Measurements from ENCODE around the gene ABHD18.
"Not testable (repeated sequence)": the region's sequence is repeated elsewhere in the genome, so short reads cannot be mapped to it uniquely, and the experiment has no call there.

Gene ABHD18

GRCh38 chr4:127967141-127967775, 2.1 kb downstream of the ABHD18 start:
- Histone ChIP-seq H3K36me3 (ENCODE audit: insufficient read depth, low read length) (no peaks in the 10 kb centered on the region), H3K9me3 (ENCODE audit: control insufficient read depth, insufficient read depth, low read length) (no peaks in the 10 kb centered on the region), H3K9ac (ENCODE audit: low read depth, low read length) (no peak overlapping the region), H3K4me1 (ENCODE audit: insufficient read depth, low read length) (peaks cover 10% of the 10 kb centered on the region; the same call in 1 of the 2 replicates)

DNA sequence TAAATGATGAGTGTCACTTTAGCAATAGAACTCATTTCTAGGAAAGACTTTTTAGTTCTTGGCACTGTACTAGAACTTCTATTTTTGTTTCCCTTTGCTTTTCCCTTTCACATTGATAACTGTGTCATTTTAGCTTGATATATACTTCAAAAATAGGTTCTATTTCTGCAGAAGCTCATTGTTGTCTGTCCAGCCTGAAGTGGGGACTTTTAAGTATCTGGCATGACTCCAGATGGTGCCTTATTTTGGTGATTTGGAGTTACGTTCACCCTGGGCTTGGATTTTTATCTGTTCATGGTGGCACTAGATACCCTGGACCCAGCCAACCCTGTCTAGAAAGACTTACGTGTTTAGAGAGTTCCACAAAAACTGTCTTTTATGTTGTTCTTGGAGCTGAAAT, 3.4 kb downstream of the ABHD18 start:
- no peaks in the 10 kb centered on the region for H3K9me3 ChIP-seq (ENCODE audit: control insufficient read depth, insufficient read depth, low read length)
- peaks cover 10% of the 10 kb centered on the region; the same call in 1 of the 2 replicates for H3K4me1 ChIP-seq (ENCODE audit: insufficient read depth, low read length)
- peaks cover 3% of the 10 kb centered on the region; the same call in 1 of the 2 replicates for H3K36me3 ChIP-seq (ENCODE audit: insufficient read depth, low read length)
- H3K9ac ChIP-seq (ENCODE audit: low read depth, low read length) = no peak overlapping the region

- not testable (repeated sequence) for H3K36me3 ChIP-seq (ENCODE audit: insufficient read depth, low read length); H3K4me1 ChIP-seq (ENCODE audit: insufficient read depth, low read length); H3K9me3 ChIP-seq (ENCODE audit: control insufficient read depth, insufficient read depth, low read length); H3K9ac ChIP-seq (ENCODE audit: low read depth, low read length)
These were observed 5.7 kb downstream of the ABHD18 start for GRCh38 chr4:127970925-127971324.

DNA sequence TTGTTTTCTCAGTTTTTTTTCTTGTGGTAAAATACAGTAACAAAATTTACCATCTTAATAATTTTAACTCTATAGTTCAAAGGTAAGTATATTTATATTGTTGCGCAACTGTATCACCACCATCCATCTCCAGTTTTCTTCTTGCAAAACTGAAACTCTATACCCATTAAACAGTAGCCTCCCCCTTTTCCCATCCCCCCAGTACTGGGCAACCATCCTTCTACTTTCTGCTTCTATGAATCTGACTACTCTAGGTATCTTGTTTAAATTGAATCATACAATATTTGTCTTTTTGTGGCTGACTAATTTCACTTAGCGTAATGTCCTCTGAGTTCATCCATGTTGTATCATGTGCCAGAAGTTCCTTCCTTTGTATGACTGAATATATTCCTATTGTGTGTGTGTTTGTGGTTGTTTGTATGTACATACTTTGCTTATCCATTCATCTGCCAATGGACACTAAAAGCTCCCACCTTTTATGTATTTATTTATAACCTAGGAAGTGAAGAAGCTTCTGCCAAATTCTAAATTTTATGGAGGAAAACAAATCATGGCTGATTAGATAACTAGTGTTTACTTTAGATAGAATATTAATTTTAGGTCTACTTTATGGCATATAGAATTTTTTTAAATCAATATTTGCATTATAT, 10.0 kb downstream of the ABHD18 start:
- Histone ChIP-seq H3K36me3 (ENCODE audit: insufficient read depth, low read length) (peaks cover 4% of the 10 kb centered on the region; the same call in 1 of the 2 replicates), H3K9ac (ENCODE audit: low read depth, low read length) (no peak overlapping the region), H3K9me3 (ENCODE audit: control insufficient read depth, insufficient read depth, low read length) (no peaks in the 10 kb centered on the region), H3K4me1 (ENCODE audit: insufficient read depth, low read length) (peaks cover 6% of the 10 kb centered on the region; the same call in 1 of the 2 replicates)

DNA sequence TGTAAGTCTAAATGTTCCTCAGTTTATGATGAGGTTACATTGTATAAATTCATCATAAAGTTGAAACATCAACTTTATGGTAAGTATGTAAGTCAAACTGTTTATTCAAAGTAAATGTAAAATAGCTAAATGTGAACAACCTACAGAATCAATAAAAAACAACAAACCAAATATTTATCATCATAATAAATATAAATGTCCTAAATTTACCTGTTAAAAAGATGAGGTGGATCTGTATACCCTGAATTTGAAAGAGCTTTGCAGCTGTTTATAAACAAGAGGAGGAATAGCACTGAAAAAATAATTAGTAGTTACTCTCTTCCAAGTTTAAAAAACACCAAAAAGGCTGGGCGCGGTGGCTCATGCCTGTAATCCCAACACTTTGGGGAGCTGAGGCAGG, 13.7 kb downstream of the ABHD18 start:
- no peaks in the 10 kb centered on the region for H3K36me3 ChIP-seq (ENCODE audit: insufficient read depth, low read length)
- no peaks in the 10 kb centered on the region for H3K9me3 ChIP-seq (ENCODE audit: control insufficient read depth, insufficient read depth, low read length)
- H3K9ac ChIP-seq (ENCODE audit: low read depth, low read length) = no peak overlapping the region
- H3K4me1 ChIP-seq (ENCODE audit: insufficient read depth, low read length) = no peaks in the 10 kb centered on the region

DNA sequence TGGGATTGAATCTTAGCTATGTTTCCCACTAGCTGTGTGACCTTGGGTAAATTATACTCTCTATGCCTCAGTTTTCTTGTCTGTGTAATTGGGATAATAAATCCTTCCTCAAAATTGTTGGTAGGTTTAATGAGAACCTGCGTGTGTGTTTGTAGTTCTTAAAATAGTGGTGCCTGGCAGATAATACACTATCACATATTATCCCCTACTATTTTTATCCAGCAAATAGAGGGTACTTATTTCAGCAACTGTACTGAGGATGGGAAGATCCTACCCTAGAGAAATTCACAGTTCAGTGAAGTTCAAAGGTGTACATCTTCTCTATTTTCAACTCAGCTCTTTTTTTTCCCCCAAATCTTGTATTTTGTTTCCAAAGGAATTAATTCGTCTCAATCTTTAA, 17.2 kb downstream of the ABHD18 start:
- no peaks in the 10 kb centered on the region for H3K9me3 ChIP-seq (ENCODE audit: control insufficient read depth, insufficient read depth, low read length)
- no peaks in the 10 kb centered on the region for H3K36me3 ChIP-seq (ENCODE audit: insufficient read depth, low read length)
- H3K4me1 ChIP-seq (ENCODE audit: insufficient read depth, low read length) = no peaks in the 10 kb centered on the region
- no peak overlapping the region for H3K9ac ChIP-seq (ENCODE audit: low read depth, low read length)

DNA sequence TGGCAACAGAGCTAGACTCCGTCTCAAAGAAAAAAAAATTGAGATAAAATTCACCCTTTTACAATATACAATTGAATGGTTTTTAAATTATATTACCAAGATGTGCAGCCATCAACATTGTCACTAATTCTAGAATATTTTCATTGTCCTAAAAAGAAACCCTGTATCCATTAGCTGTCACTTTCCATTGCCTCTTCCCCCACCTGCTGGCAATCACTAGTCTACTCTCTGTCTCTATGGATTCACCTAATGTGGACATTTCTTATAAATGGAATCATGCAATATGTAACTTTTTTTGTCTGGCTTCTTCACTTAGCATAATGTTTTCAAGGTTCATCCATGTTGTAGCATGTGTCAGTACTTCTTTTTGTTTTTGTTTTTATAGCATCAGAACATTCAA, 20.8 kb downstream of the ABHD18 start:
- Histone ChIP-seq H3K4me1 (ENCODE audit: insufficient read depth, low read length) (no peaks in the 10 kb centered on the region), H3K9me3 (ENCODE audit: control insufficient read depth, insufficient read depth, low read length) (no peaks in the 10 kb centered on the region), H3K36me3 (ENCODE audit: insufficient read depth, low read length) (no peaks in the 10 kb centered on the region), H3K9ac (ENCODE audit: low read depth, low read length) (no peak overlapping the region)

GRCh38 chr4:127988638-127989037, 23.4 kb downstream of the ABHD18 start:
- no peak overlapping the region for H3K9ac ChIP-seq (ENCODE audit: low read depth, low read length)
- H3K36me3 ChIP-seq (ENCODE audit: insufficient read depth, low read length) = peaks cover 4% of the 10 kb centered on the region; the same call in 1 of the 2 replicates
- no peaks in the 10 kb centered on the region for H3K4me1 ChIP-seq (ENCODE audit: insufficient read depth, low read length)
- no peaks in the 10 kb centered on the region for H3K9me3 ChIP-seq (ENCODE audit: control insufficient read depth, insufficient read depth, low read length)

- Histone ChIP-seq H3K9me3 (ENCODE audit: control insufficient read depth, insufficient read depth, low read length) (no peaks in the 10 kb centered on the region; the same call in 1 of the 2 replicates), H3K4me1 (ENCODE audit: insufficient read depth, low read length) (no peaks in the 10 kb centered on the region), H3K36me3 (ENCODE audit: insufficient read depth, low read length) (peaks cover 4% of the 10 kb centered on the region; the same call in 1 of the 2 replicates), H3K9ac (ENCODE audit: low read depth, low read length) (no peak overlapping the region)
These were observed 27.9 kb downstream of the ABHD18 start for GRCh38 chr4:127993151-127993550.

- Histone ChIP-seq H3K36me3 (ENCODE audit: insufficient read depth, low read length) (peaks cover 4% of the 10 kb centered on the region; the same call in 1 of the 2 replicates), H3K4me1 (ENCODE audit: insufficient read depth, low read length) (no peaks in the 10 kb centered on the region), H3K9me3 (ENCODE audit: control insufficient read depth, insufficient read depth, low read length) (no peaks in the 10 kb centered on the region; the same call in 1 of the 2 replicates), H3K9ac (ENCODE audit: low read depth, low read length) (no peak overlapping the region)
These were observed 30.6 kb downstream of the ABHD18 start for GRCh38 chr4:127995776-127996175.

DNA sequence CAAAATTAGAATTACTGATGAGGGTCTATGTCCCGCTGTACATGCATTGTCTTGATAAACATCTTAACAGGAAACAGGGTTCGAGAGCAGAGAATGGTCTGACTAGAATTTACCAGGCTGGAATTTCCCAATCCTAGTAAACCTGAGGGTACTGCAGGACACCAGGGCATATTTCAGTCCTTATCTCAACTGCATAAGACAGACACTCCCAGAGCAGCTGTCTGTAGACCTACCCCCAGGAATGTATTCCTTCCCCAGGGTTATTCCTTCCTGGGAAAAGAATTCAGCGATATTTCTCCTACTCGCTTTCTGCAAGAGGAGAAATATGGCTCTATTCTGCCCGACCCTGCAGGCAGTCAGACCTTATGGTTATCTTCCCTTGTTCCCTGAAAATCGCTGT, 31.3 kb downstream of the ABHD18 start:
- H3K36me3 ChIP-seq (ENCODE audit: insufficient read depth, low read length); H3K9ac ChIP-seq (ENCODE audit: low read depth, low read length); H3K9me3 ChIP-seq (ENCODE audit: control insufficient read depth, insufficient read depth, low read length): not testable (repeated sequence)

DNA sequence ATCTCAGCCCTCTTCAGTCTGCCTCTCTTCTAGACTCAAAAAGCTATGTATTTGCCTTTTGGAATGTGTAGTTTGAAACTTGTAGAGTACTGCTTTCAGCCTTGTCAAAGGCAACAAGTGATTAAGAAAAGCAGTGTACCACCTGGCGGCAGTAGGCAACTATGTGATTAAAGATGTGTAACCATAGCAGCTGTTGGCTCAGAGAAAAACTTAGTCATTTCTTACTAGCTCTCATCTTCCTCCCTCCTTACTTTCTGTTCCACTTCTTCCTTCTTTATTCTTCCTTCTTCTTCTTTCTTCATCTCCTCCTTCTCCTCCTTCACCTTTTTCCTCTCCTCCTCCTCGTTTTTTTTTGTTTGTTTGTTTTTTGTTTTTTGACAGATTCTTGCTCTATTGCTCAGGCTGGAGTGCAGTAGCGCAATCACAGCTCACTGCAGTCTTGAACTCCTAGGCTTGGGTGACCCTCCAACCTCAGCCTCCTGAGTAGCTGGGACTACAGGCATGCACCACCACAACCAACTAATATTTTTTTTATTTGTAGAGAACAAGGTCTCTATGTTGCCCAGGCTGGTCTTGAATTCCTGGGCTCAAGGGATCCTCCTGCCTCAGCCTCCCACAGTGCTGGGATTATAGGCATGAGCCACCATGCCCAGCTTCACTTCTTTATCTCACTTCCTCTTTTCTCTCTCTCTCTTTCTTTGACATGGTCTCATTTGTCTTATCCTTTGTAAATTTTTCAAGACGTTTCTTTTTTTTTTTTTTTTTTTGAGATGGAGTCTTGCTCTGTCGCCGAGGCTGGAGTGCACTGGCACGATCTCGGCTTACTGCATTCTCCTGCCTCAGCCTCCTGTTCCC, 32.6 kb downstream of the ABHD18 start:
- Histone ChIP-seq H3K9me3 (ENCODE audit: control insufficient read depth, insufficient read depth, low read length) (no peaks in the 10 kb centered on the region; the same call in 1 of the 2 replicates), H3K4me1 (ENCODE audit: insufficient read depth, low read length) (no peaks in the 10 kb centered on the region), H3K9ac (ENCODE audit: low read depth, low read length) (no peak overlapping the region), H3K36me3 (ENCODE audit: insufficient read depth, low read length) (peaks cover 3% of the 10 kb centered on the region; the same call in 1 of the 2 replicates)

More for the DNA sequence above, 31.3 kb downstream of the ABHD18 start:
- not testable (repeated sequence) for H3K4me1 ChIP-seq (ENCODE audit: insufficient read depth, low read length)

- Histone ChIP-seq H3K9ac (ENCODE audit: low read depth, low read length) (no peak overlapping the region), H3K36me3 (ENCODE audit: insufficient read depth, low read length) (no peaks in the 10 kb centered on the region), H3K9me3 (ENCODE audit: control insufficient read depth, insufficient read depth, low read length) (no peaks in the 10 kb centered on the region)
These were observed 41.4 kb downstream of the ABHD18 start for GRCh38 chr4:128006592-128006991.

GRCh38 chr4:128009428-128009827, 44.2 kb downstream of the ABHD18 start:
- Histone ChIP-seq H3K4me1 (ENCODE audit: insufficient read depth, low read length) (no peaks in the 10 kb centered on the region), H3K9ac (ENCODE audit: low read depth, low read length) (no peak overlapping the region), H3K9me3 (ENCODE audit: control insufficient read depth, insufficient read depth, low read length) (no peaks in the 10 kb centered on the region), H3K36me3 (ENCODE audit: insufficient read depth, low read length) (no peaks in the 10 kb centered on the region)

More at GRCh38 chr4:128006592-128006991, 41.4 kb downstream of the ABHD18 start:
- H3K4me1 ChIP-seq (ENCODE audit: insufficient read depth, low read length) = no peaks in the 10 kb centered on the region

Measured in ES-I3 (cell line).